Testis (tissue), 3 donors: Measurements from ENCODE around the gene OTOG. TPM values are rescaled to one million over a fixed set of nuclear protein-coding genes. Genes with fewer than 3 reads are reported as not detected.

Source experiments
- DNase-seq: peaks from one replicate; pipeline ENCODE4 v3.0.0-alpha.2; 2019
- H3K27ac ChIP-seq, 2 donors: fragments of 200-600 bp; sonication (generic); one replicate each; pipeline ENCODE4 v1.5.1; 2019
- H3K27me3 ChIP-seq: fragments of 200-600 bp; sonication (generic); one replicate; pipeline ENCODE4 v1.5.1; 2019
- H3K36me3 ChIP-seq: fragments of 200-600 bp; sonication (generic); one replicate; pipeline ENCODE4 v1.5.1; 2017; ENCODE audit warnings: low read depth; ENCODE audit errors: missing control alignments
- H3K4me1 ChIP-seq: fragments of 200-600 bp; sonication (generic); one replicate; pipeline ENCODE4 v1.5.1; 2019
- H3K4me3 ChIP-seq, 2 donors: fragments of 200-600 bp; sonication (generic); one replicate each; pipeline ENCODE4 v1.5.1; 2017 to 2019
- H3K9me3 ChIP-seq: fragments of 200-600 bp; sonication (generic); one replicate; pipeline ENCODE4 v1.5.1; 2017
- CTCF ChIP-seq, 3 experiments: fragments of 450-650 bp in 2 of 3; fragments of 200-600 bp in 1 of 3; sonication (generic) in 1 of 3; IDR thresholded peaks; one replicate each; pipeline ENCODE4 v1.5.1; 2016 to 2019; ENCODE audit warnings: antibody characterized with exemption in 3 of 3, mild to moderate bottlenecking in 2 of 3, moderate library complexity in 1 of 3
- POLR2A ChIP-seq: fragments of 450-650 bp; IDR thresholded peaks from one replicate; pipeline ENCODE4 v1.6.1; 2017; ENCODE audit warnings: antibody characterized with exemption, mild to moderate bottlenecking, moderate library complexity
- WGBS, 2 donors: methylation state at CpG; one replicate each; pipeline ENCODE4 v1.1.5; 2018; 5-methylcytosine and 5-hydroxymethylcytosine counted together
- intact Hi-C: fragments of 100-400 bp; cut with DNase I; formaldehyde crosslinking; loops from one replicate; pipeline ENCODE4 v1.15.1; 2023; ENCODE audit warnings: low total_unique reads
- polyA plus RNA-seq: library from polyadenylated mRNA; stranded (reverse); fragments of 350-450 nt; fragmentation: Illumina TruSeq; extraction: RNeasy Lipid Tissue Mini Kit (QIAGEN cat#74804); gene quantifications from one replicate; pipeline ENCODE4 v1.2.3, GENCODE V29; 2014; ENCODE audit warnings: low read depth, low replicate concordance; ENCODE audit not compliant: insufficient read depth
- total RNA-seq, 2 donors: library from RNA; depleted of rRNA; stranded (reverse); fragments of >200 nt; gene quantifications; one replicate each; pipeline ENCODE4 v1.2.3, GENCODE V29; 2016

The OTOG gene
- total and polyA plus RNA-seq, 3 donors from 2014 or later = 2.2 to 4.2 (median 2.9) TPM

DNA sequence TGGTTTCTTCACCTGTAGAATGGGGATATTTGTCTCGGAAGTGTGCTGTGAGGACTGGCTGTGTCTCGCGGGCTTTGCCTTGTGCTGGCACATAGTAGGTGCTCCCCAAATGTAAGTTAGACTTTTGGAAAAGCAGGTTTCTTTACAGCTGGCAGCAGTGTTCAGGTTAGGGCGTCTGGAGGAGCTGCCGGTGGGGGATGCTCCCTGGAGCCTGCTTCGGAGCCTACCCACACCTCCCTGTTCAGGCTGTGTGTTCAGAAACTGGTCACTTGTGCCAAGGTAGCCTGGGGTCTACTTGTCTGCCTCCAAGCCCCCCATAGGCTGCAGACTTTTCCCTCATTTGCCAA is 60.0 kb downstream of the OTOG start:
- H3K9me3 ChIP-seq = no peaks in the 10 kb centered on the region
- WGBS, 2 donors = 91% methylated on average over 4 to 6 of the region's 6 CpGs
- no peak overlapping the region for H3K27ac ChIP-seq
- no peaks in the 10 kb centered on the region for H3K27me3 ChIP-seq
- DNase-seq = no peak
- H3K4me3 ChIP-seq = no peak overlapping the region
- intact Hi-C loops = no loop called here
- TF ChIP-seq CTCF (IDR thresholded peaks at IDR 0.05) = no peak
- no peak for TF ChIP-seq POLR2A
- no peaks in the 10 kb centered on the region for H3K4me1 ChIP-seq
- H3K36me3 ChIP-seq = no peaks in the 10 kb centered on the region

DNA sequence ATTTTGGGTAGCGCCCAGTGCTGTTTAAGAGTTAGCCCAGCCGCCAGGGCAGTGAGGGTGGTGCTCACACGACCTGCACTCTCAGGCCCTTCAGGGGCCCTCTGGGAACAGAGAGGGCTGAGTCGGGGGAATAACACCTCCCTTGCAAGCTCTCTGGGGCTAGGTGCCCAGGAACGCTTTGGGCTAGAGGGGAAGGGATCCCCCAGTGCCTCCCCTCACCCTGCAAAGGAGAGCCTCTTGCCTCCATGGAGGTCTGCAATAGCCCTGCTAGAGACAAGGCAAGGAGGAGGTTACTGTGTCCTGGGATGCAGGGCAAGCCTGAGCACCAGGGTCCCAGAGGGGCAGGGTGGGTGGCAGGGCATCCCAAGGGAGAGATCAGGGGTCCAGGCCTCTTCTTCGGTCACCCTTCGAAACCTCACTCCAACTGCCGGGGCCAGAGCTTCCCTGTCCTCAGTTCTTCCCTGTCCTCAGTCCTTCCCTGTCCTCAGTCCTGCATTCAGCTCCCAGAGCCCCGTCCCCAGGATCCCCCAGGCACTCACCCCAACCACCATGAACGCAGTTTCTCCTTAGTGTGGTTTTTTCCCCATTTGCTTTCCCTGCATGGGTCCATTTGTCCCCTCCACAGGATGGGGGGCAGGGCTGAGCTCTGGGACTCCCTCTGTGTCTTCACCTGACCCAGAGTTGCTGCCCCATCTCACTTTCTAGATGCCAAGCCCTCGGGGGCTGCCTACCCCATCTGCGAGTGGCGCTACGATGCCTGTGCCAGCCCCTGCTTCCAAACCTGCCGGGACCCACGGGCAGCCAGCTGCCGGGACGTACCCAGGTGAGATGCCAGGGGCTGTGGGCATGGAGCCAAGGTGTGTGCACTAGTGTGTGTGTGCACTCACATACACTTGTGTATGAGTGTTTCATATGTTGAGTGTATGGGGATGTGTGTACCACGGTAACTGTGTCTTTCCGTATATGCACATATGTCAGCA is 60.8 kb downstream of the OTOG start:
- intact Hi-C loops = no loop called here
- 81 to 83% methylated on average over 18 to 20 of the region's 20 CpGs for WGBS, 2 donors
- Histone ChIP-seq H3K4me1 (no peaks in the 10 kb centered on the region), H3K36me3 (no peaks in the 10 kb centered on the region), H3K27me3 (no peaks in the 10 kb centered on the region), H3K9me3 (no peaks in the 10 kb centered on the region), H3K4me3 (no peak overlapping the region), H3K27ac (no peak overlapping the region)
- DNase-seq = no peak
- TF ChIP-seq POLR2A = no peak
- TF ChIP-seq CTCF (IDR thresholded peaks at IDR 0.05) = no peak

DNA sequence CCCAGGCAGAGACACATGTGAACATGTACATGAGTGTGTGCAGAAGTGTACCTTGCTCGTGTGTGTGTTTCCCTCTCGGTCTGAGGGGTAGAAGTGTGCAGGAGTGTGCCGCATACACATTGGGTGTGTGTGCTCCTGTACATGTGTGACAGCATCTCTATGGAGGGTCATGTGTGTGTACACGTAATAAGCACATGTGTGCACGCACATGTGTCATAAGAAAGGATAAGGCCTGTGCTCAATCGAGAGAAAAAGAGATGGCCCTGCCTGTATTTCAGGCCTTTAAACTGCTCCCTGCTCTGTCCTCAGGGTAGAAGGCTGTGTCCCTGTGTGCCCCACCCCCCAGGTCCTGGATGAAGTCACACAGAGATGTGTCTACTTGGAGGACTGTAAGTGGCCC is 61.8 kb downstream of the OTOG start:
- WGBS, 2 donors = 89 to 91% methylated on average over 6 of the region's 6 CpGs
- Histone ChIP-seq H3K36me3 (no peaks in the 10 kb centered on the region), H3K9me3 (no peaks in the 10 kb centered on the region), H3K27ac (no peak overlapping the region), H3K4me3 (no peak overlapping the region), H3K4me1 (no peaks in the 10 kb centered on the region), H3K27me3 (no peaks in the 10 kb centered on the region)
- DNase-seq = no peak
- intact Hi-C loops = no loop called here
- no peak for TF ChIP-seq POLR2A
- no peak for TF ChIP-seq CTCF (IDR thresholded peaks at IDR 0.05)

DNA sequence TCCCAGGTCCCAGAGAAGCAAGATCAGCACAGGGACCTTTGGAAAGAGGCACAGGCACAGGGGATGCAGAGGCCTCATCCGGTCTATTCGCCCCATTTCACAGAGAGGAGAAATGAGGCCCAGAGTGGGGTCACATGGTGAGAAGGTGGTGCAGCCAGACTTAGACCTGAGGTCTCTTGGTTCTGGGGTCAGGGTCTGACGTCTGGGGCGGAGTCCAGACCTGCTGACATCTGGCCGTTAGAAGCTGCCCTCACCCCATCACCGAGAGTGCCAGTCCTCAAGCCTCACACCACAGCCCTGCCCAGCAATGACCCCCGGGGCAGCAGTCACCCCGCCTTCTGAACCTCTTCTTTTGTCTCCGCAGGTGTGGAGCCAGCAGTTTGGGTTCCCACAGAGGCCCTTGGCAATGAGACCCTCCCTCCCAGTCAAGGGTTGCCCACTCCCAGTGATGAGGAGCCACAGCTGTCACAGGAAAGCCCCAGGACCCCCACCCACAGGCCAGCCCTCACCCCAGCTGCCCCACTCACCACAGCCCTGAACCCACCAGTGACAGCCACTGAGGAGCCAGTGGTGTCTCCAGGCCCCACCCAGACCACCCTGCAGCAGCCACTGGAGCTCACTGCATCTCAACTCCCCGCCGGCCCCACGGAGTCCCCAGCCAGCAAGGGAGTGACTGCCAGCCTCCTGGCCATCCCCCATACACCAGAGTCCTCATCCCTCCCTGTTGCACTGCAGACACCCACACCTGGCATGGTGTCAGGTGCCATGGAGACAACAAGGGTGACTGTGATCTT is 62.4 kb downstream of the OTOG start:
- Histone ChIP-seq H3K36me3 (no peaks in the 10 kb centered on the region), H3K4me1 (no peaks in the 10 kb centered on the region), H3K9me3 (no peaks in the 10 kb centered on the region), H3K4me3 (no peak overlapping the region), H3K27ac (no peak overlapping the region), H3K27me3 (no peaks in the 10 kb centered on the region)
- DNase-seq = no peak
- intact Hi-C loops = no loop called here
- WGBS, 2 donors = 74 to 81% methylated on average over 5 to 12 of the region's 12 CpGs
- TF ChIP-seq CTCF (IDR thresholded peaks at IDR 0.05) = no peak
- TF ChIP-seq POLR2A = no peak
